Panc1 (cell line): ENCODE results near the gene CCDC92B. TPM values are rescaled to one million over a fixed set of nuclear protein-coding genes. Genes with fewer than 3 reads are reported as not detected.

Experiments
- ATAC-seq: fragments of 200-7000 bp; cut with Tn5 transposase; 2 replicates; pipeline ENCODE4 v1.9.1; 2020; ENCODE audit warnings: mild to moderate bottlenecking, moderate library complexity
- BruUV-seq: library from RNA; stranded (reverse); fragments of 400-500 nt; replicated peaks from 2 replicates; lab custom pipeline; 2021; lab: Mats Ljungman, UMichigan
- CTCF ChIA-PET: fragments of 300-600 bp; sonication (Branson Sonifier 250); formaldehyde crosslinking; loops from one replicate; lab custom pipeline; 2022; ENCODE audit warnings: antibody characterized with exemption; lab: Charles Lee
- POLR2A ChIA-PET: fragments of 300-600 bp; sonication (Branson Sonifier 250); formaldehyde crosslinking; loops from one replicate; lab custom pipeline; 2022; ENCODE audit warnings: antibody characterized with exemption; lab: Charles Lee
- DNase-seq: peaks from one replicate; pipeline ENCODE4 v3.0.0-alpha.2; 2010; ENCODE audit warnings: low read depth, low spot score
- H3K27ac ChIP-seq: 2 replicates; pipeline ENCODE4 v1.5.1; 2011; ENCODE audit warnings: mild to moderate bottlenecking, low read length, inconsistent platforms
- H3K27me3 ChIP-seq: fragments of 200-500 bp; sonication (Bioruptor generic); 2 replicates; pipeline ENCODE4 v1.6.0; 2014; ENCODE audit warnings: low read length, inconsistent platforms; ENCODE audit not compliant: control insufficient read depth, insufficient read depth
- H3K36me3 ChIP-seq: fragments of 200-500 bp; sonication (Bioruptor generic); 2 replicates; pipeline ENCODE4 v1.5.1; 2014; ENCODE audit warnings: inconsistent platforms, mild to moderate bottlenecking, low read length, moderate library complexity; ENCODE audit not compliant: control insufficient read depth, insufficient read depth
- H3K4me1 ChIP-seq: 2 replicates; pipeline ENCODE4 v1.5.1; 2011; ENCODE audit warnings: inconsistent platforms, mild to moderate bottlenecking, low read length, moderate library complexity; ENCODE audit not compliant: control insufficient read depth, insufficient read depth
- H3K4me3 ChIP-seq, 2 experiments: 2 replicates each; pipeline ENCODE4 v1.5.1; 2011 to 2012; ENCODE audit warnings: low read depth in 2 of 2, low read length in 2 of 2, mild to moderate bottlenecking in 2 of 2, inconsistent platforms in 1 of 2, moderate library complexity in 1 of 2
- H3K9me3 ChIP-seq: fragments of 200-500 bp; sonication (Bioruptor generic); 2 replicates; pipeline ENCODE4 v1.5.1; 2014; ENCODE audit warnings: low read depth, mild to moderate bottlenecking, inconsistent platforms, low read length, moderate library complexity; ENCODE audit not compliant: control insufficient read depth, insufficient read depth
- POLR2AphosphoS5 ChIP-seq: IDR thresholded peaks from 2 replicates; pipeline ENCODE4 v1.6.1; 2012; ENCODE audit warnings: mild to moderate bottlenecking, low read depth, low read length, moderate library complexity
- REST ChIP-seq, 2 experiments: IDR thresholded peaks; 2 replicates each; pipeline ENCODE4 v1.6.1; 2011 to 2012; ENCODE audit warnings: low read depth in 2 of 2, control low read depth in 1 of 2, low read length in 1 of 2, mild to moderate bottlenecking in 1 of 2, moderate library complexity in 1 of 2; ENCODE audit not compliant: insufficient read depth in 1 of 2
- SIN3A ChIP-seq: IDR thresholded peaks from 2 replicates; pipeline ENCODE4 v1.6.1; 2012; ENCODE audit warnings: low read depth, mild to moderate bottlenecking, low read length, moderate library complexity, borderline replicate concordance; ENCODE audit not compliant: insufficient read depth
- TCF7L2 ChIP-seq: IDR thresholded peaks from 2 replicates; pipeline ENCODE4 v1.6.1; 2011; ENCODE audit warnings: mild to moderate bottlenecking, low read depth, low read length, inconsistent platforms
- in situ Hi-C: cut with HindIII; loops from 2 replicates; pipeline ENCODE4 v1.10.0; 2016; ENCODE audit warnings: low sequenced_read_pairs, low pct_unique_long_range_greater_than_20kb
- intact Hi-C: fragments of 100-400 bp; cut with micrococcal nuclease; formaldehyde crosslinking; loops from one replicate; pipeline ENCODE4 v1.10.0; 2022; ENCODE audit not compliant: unreplicated experiment
- total RNA-seq: library from RNA; stranded (reverse); gene quantifications from one replicate; pipeline ENCODE4 v1.2.1, GENCODE V29; 2021; ENCODE audit not compliant: unreplicated experiment
- TF ChIP-seq, protein P1 (sequence below): fragments of 450-650 bp; IDR thresholded peaks from 2 replicates; pipeline ENCODE4 v1.5.1; 2017; ENCODE audit warnings: mild to moderate bottlenecking

The CCDC92B gene
- total RNA-seq, 1 experiment from 2014 or later: 0.51 TPM

DNA sequence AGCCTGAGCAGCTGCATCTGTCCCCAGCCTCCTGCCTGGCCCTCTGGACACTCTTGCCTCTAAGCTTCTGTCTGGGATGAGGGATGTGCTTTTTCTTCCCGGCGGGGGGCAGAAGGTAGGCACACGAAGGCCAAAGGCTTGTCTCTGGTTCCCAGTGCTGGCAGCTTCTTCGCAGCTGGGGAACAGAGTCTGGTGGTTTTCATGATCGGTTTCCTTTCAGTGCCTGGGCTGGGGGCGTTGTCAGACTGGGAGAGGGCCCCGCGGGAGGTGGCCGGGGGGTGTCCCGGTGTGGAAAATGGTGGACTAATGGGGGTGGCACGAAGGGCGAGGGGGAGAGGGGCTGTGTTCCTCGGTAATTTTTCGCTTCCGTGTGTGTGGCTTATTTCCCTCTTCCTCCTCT lies 47.8 kb upstream of the CCDC92B start:
- CTCF ChIA-PET: no interaction called here

DNA sequence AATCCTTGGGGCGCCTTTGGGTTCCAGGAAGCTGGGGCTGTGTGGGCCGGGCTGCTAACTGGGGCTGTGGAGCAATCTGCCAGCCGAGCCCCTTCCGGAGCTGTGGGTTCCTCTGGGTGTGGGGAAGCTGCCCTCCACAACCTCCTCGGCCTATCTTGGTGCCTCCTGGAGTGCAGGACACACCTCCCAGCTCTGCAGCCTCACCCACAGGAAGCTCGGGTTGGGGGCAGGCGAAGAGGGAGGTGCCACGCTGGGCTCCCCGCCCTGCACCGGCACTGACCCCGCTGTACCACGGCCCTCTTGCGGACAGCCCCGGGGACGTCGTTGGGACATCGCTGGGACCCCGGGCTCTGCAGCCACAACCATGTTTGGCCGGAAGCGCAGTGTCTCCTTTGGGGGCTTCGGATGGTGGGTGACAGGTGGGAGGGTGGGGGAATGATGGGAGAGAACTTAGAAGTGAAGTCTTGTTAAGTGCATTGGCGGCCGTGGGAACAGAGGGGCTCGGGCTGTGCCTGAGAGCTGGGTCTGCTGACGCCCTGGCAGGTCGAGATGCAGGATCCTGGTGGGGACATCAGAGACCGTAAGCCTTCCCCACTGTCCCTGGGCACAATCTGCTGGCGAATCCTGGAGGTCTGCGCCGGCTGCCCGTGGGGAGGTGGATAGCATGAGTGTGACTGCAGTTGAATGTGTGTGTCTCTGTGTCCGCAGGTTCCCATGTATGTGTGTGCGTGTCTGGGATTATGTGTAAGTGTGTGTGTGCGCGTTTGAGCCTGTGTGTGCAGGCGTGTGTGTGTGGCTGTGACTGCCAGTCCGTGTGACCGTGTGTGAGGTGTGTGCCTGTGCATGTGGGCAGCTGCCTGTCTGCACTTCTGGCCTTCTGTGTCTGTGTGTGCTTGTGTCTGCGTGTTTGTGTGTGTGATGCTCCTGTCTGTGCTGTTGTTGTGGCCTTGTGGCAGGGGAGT lies 47.0 kb upstream of the CCDC92B start, which contains the start of gene RAP1GAP2:
Gene RAP1GAP2, plus strand, starts transcription at position 275 of the 962 bp plus-strand sequence. Its CDS starts 90 bp downstream, at position 365.
- Histone ChIP-seq H3K4me1 (no peaks in the 10 kb centered on the region), H3K9me3 (no peaks in the 10 kb centered on the region), H3K36me3 (no peaks in the 10 kb centered on the region), H3K4me3 (no peak within 1 kb of the TSS), H3K27ac (no peak within 1 kb of the TSS), H3K27me3 (no peaks in the 10 kb centered on the region)
- TF ChIP-seq SIN3A (no peak), REST (IDR thresholded peaks at IDR 0.05; ENCODE audit: insufficient read depth in 1 of 2, low read depth in 2 of 2, low read length in 1 of 2) (no peak), TCF7L2 (no peak), POLR2AphosphoS5 (no peak)
- TF ChIP-seq, protein P1, sequence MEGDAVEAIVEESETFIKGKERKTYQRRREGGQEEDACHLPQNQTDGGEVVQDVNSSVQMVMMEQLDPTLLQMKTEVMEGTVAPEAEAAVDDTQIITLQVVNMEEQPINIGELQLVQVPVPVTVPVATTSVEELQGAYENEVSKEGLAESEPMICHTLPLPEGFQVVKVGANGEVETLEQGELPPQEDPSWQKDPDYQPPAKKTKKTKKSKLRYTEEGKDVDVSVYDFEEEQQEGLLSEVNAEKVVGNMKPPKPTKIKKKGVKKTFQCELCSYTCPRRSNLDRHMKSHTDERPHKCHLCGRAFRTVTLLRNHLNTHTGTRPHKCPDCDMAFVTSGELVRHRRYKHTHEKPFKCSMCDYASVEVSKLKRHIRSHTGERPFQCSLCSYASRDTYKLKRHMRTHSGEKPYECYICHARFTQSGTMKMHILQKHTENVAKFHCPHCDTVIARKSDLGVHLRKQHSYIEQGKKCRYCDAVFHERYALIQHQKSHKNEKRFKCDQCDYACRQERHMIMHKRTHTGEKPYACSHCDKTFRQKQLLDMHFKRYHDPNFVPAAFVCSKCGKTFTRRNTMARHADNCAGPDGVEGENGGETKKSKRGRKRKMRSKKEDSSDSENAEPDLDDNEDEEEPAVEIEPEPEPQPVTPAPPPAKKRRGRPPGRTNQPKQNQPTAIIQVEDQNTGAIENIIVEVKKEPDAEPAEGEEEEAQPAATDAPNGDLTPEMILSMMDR: no peak
- ChIA-PET POLR2A (no interaction called here), CTCF (no interaction called here)
- no TSS peak for BruUV-seq
- DNase-seq (no peak), ATAC-seq (no peak)
- intact Hi-C loops (no loop called here), in situ Hi-C loops (no loop called here)

More for the DNA sequence above, 47.8 kb upstream of the CCDC92B start:
- ATAC-seq: no peak
- DNase-seq: no peak
- Histone ChIP-seq H3K27ac (no peak overlapping the region), H3K4me3 (no peak overlapping the region), H3K9me3 (no peaks in the 10 kb centered on the region), H3K4me1 (no peaks in the 10 kb centered on the region), H3K36me3 (no peaks in the 10 kb centered on the region), H3K27me3 (no peaks in the 10 kb centered on the region)
- in situ Hi-C loops (no loop called here), intact Hi-C loops (no loop called here)
- no TSS peak for BruUV-seq
- no peak for TF ChIP-seq TCF7L2
- no peak for TF ChIP-seq REST (IDR thresholded peaks at IDR 0.05; ENCODE audit: insufficient read depth in 1 of 2, low read depth in 2 of 2, low read length in 1 of 2)
- TF ChIP-seq, protein P1: no peak
- TF ChIP-seq POLR2AphosphoS5: no peak
- TF ChIP-seq SIN3A: no peak
- POLR2A ChIA-PET: no interaction called here
